SK-N-DZ (cell line): ENCODE results near the gene LRRC15.
A peak's percentile ranks its signal among the peaks of the same experiment; 100 is the strongest.

Experiments used
- DNase-seq: peaks from one replicate; pipeline ENCODE4 v3.0.0-alpha.2; 2015; ENCODE audit warnings: low spot score

The LRRC15 gene

GRCh38 chr3:194320744-194321243, 48.7 kb downstream of the LRRC15 start:
- DNase-seq, result no peak

GRCh38 chr3:194320100-194320499, 49.4 kb downstream of the LRRC15 start:
- no peak for DNase-seq

GRCh38 chr3:194318511-194319161, 50.9 kb downstream of the LRRC15 start:
- no peak for DNase-seq

- DNase-seq, result no peak
Measured at GRCh38 chr3:194316918-194317317, 52.6 kb downstream of the LRRC15 start.

GRCh38 chr3:194315965-194316361, 53.6 kb downstream of the LRRC15 start:
- DNase-seq, result no peak

- DNase-seq, result peak; percentile 79
Measured at GRCh38 chr3:194315088-194315964, 54.2 kb downstream of the LRRC15 start.

- DNase-seq, result no peak
Measured at GRCh38 chr3:194314388-194315068, 55.0 kb downstream of the LRRC15 start.

- DNase-seq, result no peak
Measured at GRCh38 chr3:194313560-194314387, 55.8 kb downstream of the LRRC15 start.

- DNase-seq, result peak; percentile 65
Measured at GRCh38 chr3:194312743-194313281, 56.7 kb downstream of the LRRC15 start.

- DNase-seq, result no peak
Measured at GRCh38 chr3:194312186-194312742, 57.3 kb downstream of the LRRC15 start.

- no peak for DNase-seq
Measured at GRCh38 chr3:194311000-194311399, 58.5 kb downstream of the LRRC15 start.

GRCh38 chr3:194310060-194310835, 59.3 kb downstream of the LRRC15 start:
- no peak for DNase-seq

- DNase-seq, result no peak
Measured at GRCh38 chr3:194308601-194309449, 60.7 kb downstream of the LRRC15 start.

GRCh38 chr3:194307849-194308248, 61.7 kb downstream of the LRRC15 start:
- DNase-seq, result no peak

GRCh38 chr3:194306771-194307640, 62.5 kb downstream of the LRRC15 start:
- no peak for DNase-seq

- no peak for DNase-seq
Measured at GRCh38 chr3:194306109-194306686, 63.3 kb downstream of the LRRC15 start.

- no peak for DNase-seq
Measured at GRCh38 chr3:194305356-194306108, 64.0 kb downstream of the LRRC15 start.
